ENCODE measurements around the gene TLCD2.
"Not testable (repeated sequence)": the region's sequence is repeated elsewhere in the genome, so short reads cannot be mapped to it uniquely, and the experiment has no call there.

Gene TLCD2

DNA sequence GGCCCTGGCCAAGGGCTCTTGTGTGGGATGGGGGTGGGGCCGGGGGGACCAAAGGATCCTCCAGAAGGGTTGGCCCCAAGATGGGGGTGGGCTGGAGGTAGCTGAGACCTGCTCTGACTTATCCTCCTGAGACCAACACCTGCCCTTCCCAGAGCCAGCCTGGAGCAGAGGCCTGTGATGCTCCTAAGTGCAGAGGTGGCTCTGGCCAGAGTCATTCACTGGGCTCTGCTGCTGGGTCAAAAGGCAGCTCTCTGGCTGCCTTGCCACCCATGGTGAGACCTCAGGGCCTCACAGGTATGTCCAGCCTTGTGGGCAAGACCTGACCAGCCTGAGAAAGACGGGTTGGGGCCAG is 32.9 kb upstream of the TLCD2 start:
- H3K4me2 ChIP-seq (ENCODE audit: low read length): no peak overlapping the region
- H3K9me3 ChIP-seq (ENCODE audit: insufficient read depth, low read length): no peaks in the 10 kb centered on the region
- no peaks in the 10 kb centered on the region for H3K79me2 ChIP-seq (ENCODE audit: low read length)
- no peak overlapping the region for H3K9ac ChIP-seq (ENCODE audit: low read length)
- no peak overlapping the region for H3K4me3 ChIP-seq (ENCODE audit: low read length)
- no peaks in the 10 kb centered on the region for H3K27me3 ChIP-seq (ENCODE audit: low read depth, low read length)
- no peak overlapping the region for H3K27ac ChIP-seq (ENCODE audit: low read length)
- no peak overlapping the region for H2AFZ ChIP-seq (ENCODE audit: low read depth, low read length)
- H3K36me3 ChIP-seq (replicated peaks; ENCODE audit: low read depth, low read length): no peaks in the 10 kb centered on the region
- TF ChIP-seq EZH2phosphoT487 (IDR thresholded peaks at IDR 0.05; ENCODE audit: low read depth): no peak
- no peaks in the 10 kb centered on the region for H3K4me1 ChIP-seq (ENCODE audit: low read length)
- H4K20me1 ChIP-seq (ENCODE audit: insufficient read depth, low read length): no peaks in the 10 kb centered on the region

- H3K4me2 ChIP-seq (ENCODE audit: low read length): no peak within 1 kb of the TSS
- no peaks in the 10 kb centered on the region for H3K4me1 ChIP-seq (ENCODE audit: low read length)
- no peak within 1 kb of the TSS for H2AFZ ChIP-seq (ENCODE audit: low read depth, low read length)
- no peaks in the 10 kb centered on the region for H3K79me2 ChIP-seq (ENCODE audit: low read length)
- no peak within 1 kb of the TSS for H3K9ac ChIP-seq (ENCODE audit: low read length)
- no peaks in the 10 kb centered on the region for H3K27me3 ChIP-seq (ENCODE audit: low read depth, low read length)
- H3K36me3 ChIP-seq (replicated peaks; ENCODE audit: low read depth, low read length): peaks cover 3% of the 10 kb centered on the region
- no peaks in the 10 kb centered on the region for H3K9me3 ChIP-seq (ENCODE audit: insufficient read depth, low read length)
- no peak for TF ChIP-seq EZH2phosphoT487 (IDR thresholded peaks at IDR 0.05; ENCODE audit: low read depth)
- TF ChIP-seq, protein P1, sequence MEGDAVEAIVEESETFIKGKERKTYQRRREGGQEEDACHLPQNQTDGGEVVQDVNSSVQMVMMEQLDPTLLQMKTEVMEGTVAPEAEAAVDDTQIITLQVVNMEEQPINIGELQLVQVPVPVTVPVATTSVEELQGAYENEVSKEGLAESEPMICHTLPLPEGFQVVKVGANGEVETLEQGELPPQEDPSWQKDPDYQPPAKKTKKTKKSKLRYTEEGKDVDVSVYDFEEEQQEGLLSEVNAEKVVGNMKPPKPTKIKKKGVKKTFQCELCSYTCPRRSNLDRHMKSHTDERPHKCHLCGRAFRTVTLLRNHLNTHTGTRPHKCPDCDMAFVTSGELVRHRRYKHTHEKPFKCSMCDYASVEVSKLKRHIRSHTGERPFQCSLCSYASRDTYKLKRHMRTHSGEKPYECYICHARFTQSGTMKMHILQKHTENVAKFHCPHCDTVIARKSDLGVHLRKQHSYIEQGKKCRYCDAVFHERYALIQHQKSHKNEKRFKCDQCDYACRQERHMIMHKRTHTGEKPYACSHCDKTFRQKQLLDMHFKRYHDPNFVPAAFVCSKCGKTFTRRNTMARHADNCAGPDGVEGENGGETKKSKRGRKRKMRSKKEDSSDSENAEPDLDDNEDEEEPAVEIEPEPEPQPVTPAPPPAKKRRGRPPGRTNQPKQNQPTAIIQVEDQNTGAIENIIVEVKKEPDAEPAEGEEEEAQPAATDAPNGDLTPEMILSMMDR (IDR thresholded peaks at IDR 0.05; ENCODE audit: low read depth, low read length): no peak
- no peak within 1 kb of the TSS for H3K4me3 ChIP-seq (ENCODE audit: low read length)
- H4K20me1 ChIP-seq (ENCODE audit: insufficient read depth, low read length): no peaks in the 10 kb centered on the region
- no peak within 1 kb of the TSS for H3K27ac ChIP-seq (ENCODE audit: low read length)
Observed at GRCh38 chr17:1742371-1743087, 32.4 kb upstream of the TLCD2 start, which contains the start of gene SERPINF2. Gene SERPINF2, plus strand, starts transcription at chr17:1742871. Its CDS starts 2,125 bp downstream, at chr17:1744996.

DNA sequence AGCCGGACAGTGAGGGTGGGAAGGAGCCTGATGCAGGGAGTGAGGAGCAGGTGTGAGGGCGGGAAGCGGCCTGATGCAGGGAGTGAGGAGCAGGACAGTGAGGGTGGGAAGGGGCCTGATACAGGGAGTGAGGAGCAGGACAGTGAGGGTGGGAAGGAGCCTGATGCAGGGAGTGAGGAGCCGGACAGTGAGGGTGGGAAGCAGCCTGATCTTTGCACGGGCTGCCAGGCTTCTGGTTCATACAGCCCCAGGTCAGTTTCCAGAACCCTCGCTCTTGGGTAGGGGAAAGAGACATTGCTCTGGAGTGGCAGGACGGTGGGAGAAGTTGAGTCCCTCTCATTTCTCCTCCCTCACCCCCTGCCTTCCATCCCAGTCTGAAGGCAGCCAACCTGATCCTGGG is 31.7 kb upstream of the TLCD2 start:
- not testable (repeated sequence) for H3K9me3 ChIP-seq (ENCODE audit: insufficient read depth, low read length); H3K36me3 ChIP-seq (replicated peaks; ENCODE audit: low read depth, low read length); H2AFZ ChIP-seq (ENCODE audit: low read depth, low read length); H3K79me2 ChIP-seq (ENCODE audit: low read length); H3K4me2 ChIP-seq (ENCODE audit: low read length); H3K4me3 ChIP-seq (ENCODE audit: low read length); H3K27ac ChIP-seq (ENCODE audit: low read length); H3K27me3 ChIP-seq (ENCODE audit: low read depth, low read length); H4K20me1 ChIP-seq (ENCODE audit: insufficient read depth, low read length); H3K9ac ChIP-seq (ENCODE audit: low read length); H3K4me1 ChIP-seq (ENCODE audit: low read length)

DNA sequence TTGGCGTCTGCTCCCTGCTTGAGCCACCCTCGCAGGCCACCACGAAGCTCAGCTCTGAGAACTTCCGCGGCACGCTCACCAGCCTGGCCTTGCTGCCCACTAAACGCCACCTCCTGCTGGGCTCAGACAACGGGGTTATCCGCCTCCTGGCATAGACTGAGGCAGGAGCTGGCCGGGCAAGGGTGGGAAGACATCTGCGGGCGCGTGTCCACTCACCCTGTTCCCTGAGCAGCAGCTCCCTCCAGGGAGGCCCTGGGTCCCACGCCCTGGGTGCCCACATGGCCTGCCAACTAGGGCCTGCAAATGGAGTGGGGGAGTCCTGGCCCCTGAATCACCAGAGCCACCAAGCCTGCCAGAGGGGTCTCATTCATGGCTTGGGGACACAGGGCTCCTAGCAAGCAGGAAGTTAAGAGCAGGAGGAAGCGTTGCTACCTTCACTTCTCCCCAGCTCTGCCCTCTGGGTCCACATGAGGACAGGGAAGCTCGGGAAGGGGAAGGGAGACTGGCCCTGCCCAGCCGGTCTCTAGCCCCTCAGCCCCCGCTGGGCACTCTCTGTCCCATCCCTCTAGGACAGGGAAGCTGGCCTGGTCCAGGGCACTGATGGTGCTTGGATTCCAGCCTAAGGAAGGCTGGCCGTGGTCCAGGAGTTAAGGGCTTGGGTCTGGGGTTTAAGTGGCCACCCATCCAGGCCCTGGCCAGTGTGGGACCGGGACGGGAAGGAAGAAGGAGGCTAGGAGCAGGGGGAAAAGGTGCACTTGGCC is 27.5 kb upstream of the TLCD2 start:
- H3K79me2 ChIP-seq (ENCODE audit: low read length): no peaks in the 10 kb centered on the region
- TF ChIP-seq, protein P1 (IDR thresholded peaks at IDR 0.05; ENCODE audit: low read depth, low read length): no peak
- TF ChIP-seq EZH2phosphoT487 (IDR thresholded peaks at IDR 0.05; ENCODE audit: low read depth): no peak
- H3K4me1 ChIP-seq (ENCODE audit: low read length): no peaks in the 10 kb centered on the region
- peaks cover 9% of the 10 kb centered on the region for H3K36me3 ChIP-seq (replicated peaks; ENCODE audit: low read depth, low read length)
- no peaks in the 10 kb centered on the region for H3K9me3 ChIP-seq (ENCODE audit: insufficient read depth, low read length)
- H2AFZ ChIP-seq (ENCODE audit: low read depth, low read length): no peak overlapping the region
- no peak overlapping the region for H3K27ac ChIP-seq (ENCODE audit: low read length)
- H4K20me1 ChIP-seq (ENCODE audit: insufficient read depth, low read length): no peaks in the 10 kb centered on the region
- H3K27me3 ChIP-seq (ENCODE audit: low read depth, low read length): no peaks in the 10 kb centered on the region
- no peak overlapping the region for H3K4me3 ChIP-seq (ENCODE audit: low read length)
- no peak overlapping the region for H3K9ac ChIP-seq (ENCODE audit: low read length)
- H3K4me2 ChIP-seq (ENCODE audit: low read length): no peak overlapping the region
